Smooth muscle cell of trachea (primary cell): ENCODE data around the gene DAZ2. TPM values are rescaled to one million over a fixed set of nuclear protein-coding genes. Genes with fewer than 3 reads are reported as not detected.

Experiments
- total RNA-seq: library from RNA; depleted of rRNA; stranded (reverse); fragments of >200 nt; gene quantifications from 2 replicates; pipeline ENCODE4 v1.2.1, GENCODE V29; 2014

DAZ2 gene
- not detected in 2 replicates for total RNA-seq

GRCh38 chrY:23219233-23219632 lies at the start of gene DAZ2:
Gene DAZ2 (plus strand): TSS chrY:23219533. CDS start chrY:23219741, 208 bp downstream.

GRCh38 chrY:23198908-23199307 lies 20.4 kb upstream of the DAZ2 start, which contains the start of gene DAZ1:
Gene DAZ1 (minus strand): TSS chrY:23199008. CDS start chrY:23198800, 208 bp downstream.

Other genes starting within 250 kb of the DAZ2 start
- gene BPY2, start 235.3 kb upstream of the DAZ2 start, total RNA-seq, result not detected in 2 replicates
- not detected in 2 replicates for gene DAZ1, start 20.5 kb upstream of the DAZ2 start, total RNA-seq